Measurements from ENCODE around the gene FBXL13.

Gene FBXL13

DNA sequence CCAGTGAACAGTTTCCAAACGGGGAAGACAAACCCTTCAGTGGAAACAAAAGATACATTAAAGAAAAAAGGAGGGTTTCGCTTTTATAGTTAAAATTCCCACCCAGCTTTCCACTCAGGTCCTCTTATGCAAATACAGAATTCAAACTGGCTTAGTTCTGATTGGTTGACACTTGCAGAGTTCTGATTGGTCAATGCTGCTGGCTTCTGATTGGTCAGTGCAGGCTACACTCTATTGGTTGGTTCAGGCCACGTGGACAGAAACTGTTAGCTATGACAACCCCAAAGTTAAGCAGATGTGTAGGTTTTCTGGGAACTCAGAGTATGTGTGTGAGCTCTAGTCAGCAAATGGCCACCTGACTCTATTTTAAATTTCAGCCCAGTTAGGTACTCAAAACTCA, 80.0 kb downstream of the FBXL13 start:
- no peak overlapping the region for H2BK5ac ChIP-seq (ENCODE audit: low read depth, low read length, poor library complexity)
- no peaks in the 10 kb centered on the region for H3K27me3 ChIP-seq (ENCODE audit: insufficient read depth, low read length)
- H3K27ac ChIP-seq (ENCODE audit: low read depth, low read length) = no peak overlapping the region
- no CpG with 5 or more reads among the region's 3 CpGs for WGBS (ENCODE audit: extremely low coverage, insufficient coverage, insufficient read length)
- no peak for DNase-seq
- H4K91ac ChIP-seq (ENCODE audit: low read depth, low read length) = no peak overlapping the region
- no peak overlapping the region for H3K9ac ChIP-seq (ENCODE audit: low read length)
- H3K4ac ChIP-seq (ENCODE audit: low read depth, low read length) = no peak overlapping the region
- no peaks in the 10 kb centered on the region for H3K79me2 ChIP-seq (ENCODE audit: control insufficient read depth, insufficient read depth, low read length, poor library complexity)
- H2BK12ac ChIP-seq (ENCODE audit: low read length) = no peak overlapping the region
- no peak overlapping the region for H3K18ac ChIP-seq (ENCODE audit: low read length)
- H3K14ac ChIP-seq (ENCODE audit: low read length) = no peak overlapping the region
- H2BK120ac ChIP-seq (ENCODE audit: insufficient read depth, low read length, poor library complexity) = no peak overlapping the region
- no peak overlapping the region for H2AK5ac ChIP-seq (ENCODE audit: low read length)
- no peak overlapping the region for H3K4me2 ChIP-seq (ENCODE audit: low read length)
- no peak overlapping the region for H3K23ac ChIP-seq (ENCODE audit: low read length)
- no peaks in the 10 kb centered on the region for H3K79me1 ChIP-seq (ENCODE audit: low read length)
- no peaks in the 10 kb centered on the region for H3K9me3 ChIP-seq (ENCODE audit: insufficient read depth, low read depth, low read length)
- no peak overlapping the region for H3K4me3 ChIP-seq (ENCODE audit: low read depth, low read length)
- H3K36me3 ChIP-seq (ENCODE audit: control insufficient read depth in 1 of 2, insufficient read depth in 2 of 2, low read length in 2 of 2) = no peaks in the 10 kb centered on the region
- H2AFZ ChIP-seq (ENCODE audit: insufficient read depth, low read length, poor library complexity) = no peak overlapping the region
- no peak overlapping the region for H4K8ac ChIP-seq (ENCODE audit: low read depth, low read length)
- peaks cover 8 to 10% of the 10 kb centered on the region in 2 experiments for H3K4me1 ChIP-seq (ENCODE audit: control insufficient read depth in 1 of 2, insufficient read depth in 2 of 2, low read length in 2 of 2)
- H4K12ac ChIP-seq (ENCODE audit: low read depth, low read length) = no peak overlapping the region

DNA sequence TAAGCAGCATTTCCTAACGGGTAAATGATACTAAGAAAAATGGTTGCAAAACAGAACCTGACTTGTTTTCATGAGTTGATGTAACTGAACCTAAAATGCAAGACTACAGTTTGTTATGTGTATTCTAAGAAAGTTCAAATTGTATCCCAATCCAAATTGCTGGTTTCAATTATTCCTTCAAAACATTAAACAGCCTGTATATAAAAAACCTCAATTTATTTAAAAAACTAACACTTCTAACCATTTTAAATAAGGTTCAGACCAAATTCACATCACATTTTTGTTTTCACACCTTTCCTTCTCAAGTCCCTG, 80.9 kb downstream of the FBXL13 start:
- Histone ChIP-seq H3K4me3 (ENCODE audit: low read depth, low read length) (no peak overlapping the region), H3K9me3 (ENCODE audit: insufficient read depth, low read depth, low read length) (no peaks in the 10 kb centered on the region), H3K4me1 (ENCODE audit: control insufficient read depth in 1 of 2, insufficient read depth in 2 of 2, low read length in 2 of 2) (peaks cover 8 to 10% of the 10 kb centered on the region in 2 experiments), H3K4me2 (ENCODE audit: low read length) (no peak overlapping the region), H3K79me2 (ENCODE audit: control insufficient read depth, insufficient read depth, low read length, poor library complexity) (no peaks in the 10 kb centered on the region), H4K8ac (ENCODE audit: low read depth, low read length) (no peak overlapping the region), H3K4ac (ENCODE audit: low read depth, low read length) (no peak overlapping the region), H3K36me3 (ENCODE audit: control insufficient read depth in 1 of 2, insufficient read depth in 2 of 2, low read length in 2 of 2) (no peaks in the 10 kb centered on the region), H2AK5ac (ENCODE audit: low read length) (no peak overlapping the region), H2BK5ac (ENCODE audit: low read depth, low read length, poor library complexity) (no peak overlapping the region), H3K14ac (ENCODE audit: low read length) (no peak overlapping the region), H3K9ac (ENCODE audit: low read length) (no peak overlapping the region), H3K23ac (ENCODE audit: low read length) (no peak overlapping the region), H3K18ac (ENCODE audit: low read length) (no peak overlapping the region), H3K79me1 (ENCODE audit: low read length) (no peaks in the 10 kb centered on the region), H2AFZ (ENCODE audit: insufficient read depth, low read length, poor library complexity) (no peak overlapping the region), H2BK12ac (ENCODE audit: low read length) (no peak overlapping the region), H2BK120ac (ENCODE audit: insufficient read depth, low read length, poor library complexity) (no peak overlapping the region), H3K27me3 (ENCODE audit: insufficient read depth, low read length) (no peaks in the 10 kb centered on the region), H4K91ac (ENCODE audit: low read depth, low read length) (no peak overlapping the region), H4K12ac (ENCODE audit: low read depth, low read length) (no peak overlapping the region), H3K27ac (ENCODE audit: low read depth, low read length) (no peak overlapping the region)
- DNase-seq = no peak
- no CpG with 5 or more reads among the region's 1 CpG for WGBS (ENCODE audit: extremely low coverage, insufficient coverage, insufficient read length)

DNA sequence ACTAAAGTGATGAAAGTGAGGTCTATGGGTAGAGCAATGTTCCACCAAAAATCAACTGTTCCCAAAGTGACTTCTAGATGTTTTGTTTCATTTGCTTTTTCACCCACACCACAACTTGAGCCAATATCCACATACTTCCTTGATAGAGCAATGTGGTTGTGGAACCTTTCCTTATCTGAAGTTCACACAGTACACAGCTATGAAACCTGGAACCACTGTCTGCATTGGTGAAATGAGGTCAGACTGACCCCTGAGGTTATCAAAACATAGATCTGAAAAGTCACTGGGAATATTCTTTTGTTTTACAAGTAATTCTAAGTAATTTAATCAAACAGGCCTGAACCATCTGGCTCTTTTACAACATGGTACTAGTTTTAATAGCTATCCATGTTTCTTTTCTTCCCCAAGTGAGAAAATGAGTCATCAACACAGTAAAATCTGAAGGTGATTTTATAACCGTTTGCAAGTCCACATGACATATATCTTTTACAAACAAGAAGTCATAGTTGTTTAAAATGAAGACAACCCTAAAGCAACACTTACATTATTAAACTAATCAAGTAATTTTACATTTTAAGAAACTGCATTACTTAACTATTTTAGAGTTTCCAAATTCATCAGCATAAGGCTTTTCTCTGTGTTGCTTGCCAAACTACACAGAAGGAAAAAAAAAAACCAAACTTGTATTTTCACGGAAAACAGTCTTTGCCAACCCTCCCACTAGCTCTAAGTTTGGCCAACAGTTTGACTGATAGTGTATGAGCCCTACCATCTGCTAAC, 81.5 kb downstream of the FBXL13 start:
- peaks cover 8 to 10% of the 10 kb centered on the region in 2 experiments for H3K4me1 ChIP-seq (ENCODE audit: control insufficient read depth in 1 of 2, insufficient read depth in 2 of 2, low read length in 2 of 2)
- H3K36me3 ChIP-seq (ENCODE audit: control insufficient read depth in 1 of 2, insufficient read depth in 2 of 2, low read length in 2 of 2) = no peaks in the 10 kb centered on the region
- no peak overlapping the region for H2AFZ ChIP-seq (ENCODE audit: insufficient read depth, low read length, poor library complexity)
- no peak overlapping the region for H3K27ac ChIP-seq (ENCODE audit: low read depth, low read length)
- no peak overlapping the region for H3K14ac ChIP-seq (ENCODE audit: low read length)
- no peak overlapping the region for H2AK5ac ChIP-seq (ENCODE audit: low read length)
- no peak overlapping the region for H3K9ac ChIP-seq (ENCODE audit: low read length)
- no peaks in the 10 kb centered on the region for H3K79me2 ChIP-seq (ENCODE audit: control insufficient read depth, insufficient read depth, low read length, poor library complexity)
- H2BK12ac ChIP-seq (ENCODE audit: low read length) = no peak overlapping the region
- H2BK5ac ChIP-seq (ENCODE audit: low read depth, low read length, poor library complexity) = no peak overlapping the region
- no peaks in the 10 kb centered on the region for H3K9me3 ChIP-seq (ENCODE audit: insufficient read depth, low read depth, low read length)
- no peak overlapping the region for H4K8ac ChIP-seq (ENCODE audit: low read depth, low read length)
- no peaks in the 10 kb centered on the region for H3K27me3 ChIP-seq (ENCODE audit: insufficient read depth, low read length)
- no peak overlapping the region for H3K4ac ChIP-seq (ENCODE audit: low read depth, low read length)
- no peak overlapping the region for H3K4me3 ChIP-seq (ENCODE audit: low read depth, low read length)
- no peak overlapping the region for H4K91ac ChIP-seq (ENCODE audit: low read depth, low read length)
- H4K12ac ChIP-seq (ENCODE audit: low read depth, low read length) = no peak overlapping the region
- no peaks in the 10 kb centered on the region for H3K79me1 ChIP-seq (ENCODE audit: low read length)
- DNase-seq = peak in 1 of 2 donors; percentile 33
- no peak overlapping the region for H3K23ac ChIP-seq (ENCODE audit: low read length)
- H2BK120ac ChIP-seq (ENCODE audit: insufficient read depth, low read length, poor library complexity) = no peak overlapping the region
- H3K18ac ChIP-seq (ENCODE audit: low read length) = no peak overlapping the region
- H3K4me2 ChIP-seq (ENCODE audit: low read length) = no peak overlapping the region
- no CpG with 5 or more reads among the region's 2 CpGs for WGBS (ENCODE audit: extremely low coverage, insufficient coverage, insufficient read length)

DNA sequence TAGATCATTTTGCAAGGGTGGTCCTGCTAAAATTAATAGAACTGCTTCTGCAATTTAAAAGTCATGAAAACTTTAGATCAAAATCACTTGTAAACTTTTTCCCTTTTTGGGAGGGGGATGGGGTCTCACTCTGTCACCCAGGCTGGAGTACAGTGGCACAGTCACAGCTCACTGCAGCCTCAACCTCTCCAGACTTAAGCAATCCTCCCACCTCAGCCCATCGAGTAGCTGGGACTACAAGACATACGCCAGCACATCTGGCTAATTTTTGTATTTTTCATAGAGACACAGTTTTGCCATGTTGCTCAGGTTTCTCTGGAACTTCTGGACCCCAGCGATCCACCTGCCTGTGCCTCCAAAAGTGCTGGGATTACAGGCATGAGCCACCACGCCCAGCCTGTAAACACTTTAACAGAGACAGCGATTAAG, 82.1 kb downstream of the FBXL13 start:
- no peak for DNase-seq
- Histone ChIP-seq H3K27ac (ENCODE audit: low read depth, low read length) (no peak overlapping the region), H4K8ac (ENCODE audit: low read depth, low read length) (no peak overlapping the region), H3K18ac (ENCODE audit: low read length) (no peak overlapping the region), H2AFZ (ENCODE audit: insufficient read depth, low read length, poor library complexity) (no peak overlapping the region), H3K9ac (ENCODE audit: low read length) (no peak overlapping the region), H3K27me3 (ENCODE audit: insufficient read depth, low read length) (no peaks in the 10 kb centered on the region), H3K4me1 (ENCODE audit: control insufficient read depth in 1 of 2, insufficient read depth in 2 of 2, low read length in 2 of 2) (peaks cover 8 to 10% of the 10 kb centered on the region in 2 experiments), H2BK12ac (ENCODE audit: low read length) (no peak overlapping the region), H2AK5ac (ENCODE audit: low read length) (no peak overlapping the region), H3K9me3 (ENCODE audit: insufficient read depth, low read depth, low read length) (no peaks in the 10 kb centered on the region), H3K4me3 (ENCODE audit: low read depth, low read length) (peak overlapping the region; percentile 28), H3K4ac (ENCODE audit: low read depth, low read length) (no peak overlapping the region), H3K4me2 (ENCODE audit: low read length) (no peak overlapping the region), H2BK5ac (ENCODE audit: low read depth, low read length, poor library complexity) (no peak overlapping the region), H4K91ac (ENCODE audit: low read depth, low read length) (no peak overlapping the region), H4K12ac (ENCODE audit: low read depth, low read length) (no peak overlapping the region), H3K36me3 (ENCODE audit: control insufficient read depth in 1 of 2, insufficient read depth in 2 of 2, low read length in 2 of 2) (no peaks in the 10 kb centered on the region), H3K23ac (ENCODE audit: low read length) (no peak overlapping the region), H2BK120ac (ENCODE audit: insufficient read depth, low read length, poor library complexity) (no peak overlapping the region), H3K79me1 (ENCODE audit: low read length) (no peaks in the 10 kb centered on the region), H3K14ac (ENCODE audit: low read length) (no peak overlapping the region), H3K79me2 (ENCODE audit: control insufficient read depth, insufficient read depth, low read length, poor library complexity) (no peaks in the 10 kb centered on the region)
- no CpG with 5 or more reads among the region's 5 CpGs for WGBS (ENCODE audit: extremely low coverage, insufficient coverage, insufficient read length)
